ENCODE data around the gene PPFIA2.

PPFIA2 gene

GRCh38 chr12:81270385-81270784 is 488.8 kb downstream of the PPFIA2 start:
- Histone ChIP-seq H3K4me1 (ENCODE audit: low read depth, poor library complexity, severe bottlenecking) (no peaks in the 10 kb centered on the region), H3K27me3 (ENCODE audit: insufficient read depth, low read depth) (no peaks in the 10 kb centered on the region), H4K20me1 (ENCODE audit: insufficient read depth) (no peaks in the 10 kb centered on the region), H3K27ac (no peak overlapping the region), H3K4me3 (IDR thresholded peaks at IDR 0.05; ENCODE audit: insufficient read depth, low read depth, low read length) (no peak overlapping the region), H3K36me3 (ENCODE audit: insufficient read depth) (no peaks in the 10 kb centered on the region), H3K9ac (no peak overlapping the region), H2AFZ (ENCODE audit: low read depth) (no peak overlapping the region), H3K4me2 (no peak overlapping the region), H3K79me2 (ENCODE audit: insufficient read depth, low read depth) (no peaks in the 10 kb centered on the region)
- TF ChIP-seq, protein P1, sequence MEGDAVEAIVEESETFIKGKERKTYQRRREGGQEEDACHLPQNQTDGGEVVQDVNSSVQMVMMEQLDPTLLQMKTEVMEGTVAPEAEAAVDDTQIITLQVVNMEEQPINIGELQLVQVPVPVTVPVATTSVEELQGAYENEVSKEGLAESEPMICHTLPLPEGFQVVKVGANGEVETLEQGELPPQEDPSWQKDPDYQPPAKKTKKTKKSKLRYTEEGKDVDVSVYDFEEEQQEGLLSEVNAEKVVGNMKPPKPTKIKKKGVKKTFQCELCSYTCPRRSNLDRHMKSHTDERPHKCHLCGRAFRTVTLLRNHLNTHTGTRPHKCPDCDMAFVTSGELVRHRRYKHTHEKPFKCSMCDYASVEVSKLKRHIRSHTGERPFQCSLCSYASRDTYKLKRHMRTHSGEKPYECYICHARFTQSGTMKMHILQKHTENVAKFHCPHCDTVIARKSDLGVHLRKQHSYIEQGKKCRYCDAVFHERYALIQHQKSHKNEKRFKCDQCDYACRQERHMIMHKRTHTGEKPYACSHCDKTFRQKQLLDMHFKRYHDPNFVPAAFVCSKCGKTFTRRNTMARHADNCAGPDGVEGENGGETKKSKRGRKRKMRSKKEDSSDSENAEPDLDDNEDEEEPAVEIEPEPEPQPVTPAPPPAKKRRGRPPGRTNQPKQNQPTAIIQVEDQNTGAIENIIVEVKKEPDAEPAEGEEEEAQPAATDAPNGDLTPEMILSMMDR (conservative IDR thresholded peaks at IDR 0.05; ENCODE audit: low read depth, low read length) = no peak

- no peaks in the 10 kb centered on the region for H3K27me3 ChIP-seq (ENCODE audit: insufficient read depth, low read depth)
- H3K36me3 ChIP-seq (ENCODE audit: insufficient read depth) = no peaks in the 10 kb centered on the region
- peaks cover 39% of the 10 kb centered on the region for H3K4me1 ChIP-seq (ENCODE audit: low read depth, poor library complexity, severe bottlenecking)
- no peaks in the 10 kb centered on the region for H3K79me2 ChIP-seq (ENCODE audit: insufficient read depth, low read depth)
- TF ChIP-seq, protein P1 (conservative IDR thresholded peaks at IDR 0.05; ENCODE audit: low read depth, low read length) = no peak
- H4K20me1 ChIP-seq (ENCODE audit: insufficient read depth) = no peaks in the 10 kb centered on the region
- H2AFZ ChIP-seq (ENCODE audit: low read depth) = no peak overlapping the region
- peak overlapping the region; percentile 51 for H3K4me2 ChIP-seq
- no peak overlapping the region for H3K9ac ChIP-seq
- no peak overlapping the region for H3K4me3 ChIP-seq (IDR thresholded peaks at IDR 0.05; ENCODE audit: insufficient read depth, low read depth, low read length)
- peak overlapping the region; percentile 4; the same call in 1 of the 2 replicates for H3K27ac ChIP-seq
Observed at GRCh38 chr12:81263072-81263471, 496.1 kb downstream of the PPFIA2 start.

DNA sequence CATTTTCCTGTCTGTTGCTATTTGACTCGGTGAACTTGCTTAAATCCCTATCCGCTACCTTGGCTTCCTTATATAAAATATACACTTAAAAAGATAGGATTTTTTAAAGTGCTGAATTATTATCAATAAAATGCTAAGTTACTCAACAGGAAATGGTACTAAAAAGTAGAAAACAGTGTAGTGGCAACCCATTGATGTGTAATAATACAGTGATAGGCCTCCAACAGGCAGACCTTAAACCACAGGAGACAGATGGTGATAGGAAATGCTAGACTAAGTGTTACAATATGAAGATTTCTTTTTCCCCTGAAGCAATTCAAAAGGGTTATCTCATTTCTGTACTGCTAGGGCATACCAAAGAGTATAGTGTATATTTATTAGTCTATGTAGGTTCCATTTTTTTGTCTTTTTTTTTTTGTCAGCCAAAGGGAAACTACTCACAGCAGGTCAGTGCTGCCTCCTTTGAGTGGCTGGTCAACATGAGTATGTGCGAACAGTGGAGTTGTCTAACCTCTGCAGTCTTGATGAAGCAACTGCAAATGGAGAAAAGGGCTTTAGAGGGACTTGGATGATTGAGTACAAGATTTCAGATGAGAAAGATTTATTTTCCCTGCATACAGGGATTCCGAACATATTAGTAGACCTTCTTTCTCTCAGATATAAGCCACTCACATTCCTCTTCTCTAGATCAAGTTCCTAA is 497.5 kb downstream of the PPFIA2 start:
- Histone ChIP-seq H3K36me3 (ENCODE audit: insufficient read depth) (no peaks in the 10 kb centered on the region), H3K9ac (no peak overlapping the region), H3K79me2 (ENCODE audit: insufficient read depth, low read depth) (no peaks in the 10 kb centered on the region), H3K27me3 (ENCODE audit: insufficient read depth, low read depth) (no peaks in the 10 kb centered on the region), H4K20me1 (ENCODE audit: insufficient read depth) (no peaks in the 10 kb centered on the region), H3K27ac (no peak overlapping the region), H2AFZ (ENCODE audit: low read depth) (no peak overlapping the region), H3K4me2 (peak overlapping the region; percentile 51), H3K4me1 (ENCODE audit: low read depth, poor library complexity, severe bottlenecking) (peaks cover 52% of the 10 kb centered on the region), H3K4me3 (IDR thresholded peaks at IDR 0.05; ENCODE audit: insufficient read depth, low read depth, low read length) (no peak overlapping the region)
- TF ChIP-seq, protein P1 (conservative IDR thresholded peaks at IDR 0.05; ENCODE audit: low read depth, low read length) = no peak

- Histone ChIP-seq H3K9ac (no peak overlapping the region), H3K27me3 (ENCODE audit: insufficient read depth, low read depth) (no peaks in the 10 kb centered on the region), H3K36me3 (ENCODE audit: insufficient read depth) (no peaks in the 10 kb centered on the region), H4K20me1 (ENCODE audit: insufficient read depth) (no peaks in the 10 kb centered on the region), H2AFZ (ENCODE audit: low read depth) (no peak overlapping the region), H3K27ac (no peak overlapping the region), H3K79me2 (ENCODE audit: insufficient read depth, low read depth) (no peaks in the 10 kb centered on the region), H3K4me2 (no peak overlapping the region), H3K4me3 (IDR thresholded peaks at IDR 0.05; ENCODE audit: insufficient read depth, low read depth, low read length) (no peak overlapping the region), H3K4me1 (ENCODE audit: low read depth, poor library complexity, severe bottlenecking) (peaks cover 75% of the 10 kb centered on the region)
- TF ChIP-seq, protein P1 (conservative IDR thresholded peaks at IDR 0.05; ENCODE audit: low read depth, low read length) = no peak
Observed at GRCh38 chr12:81259360-81259759, 499.8 kb downstream of the PPFIA2 start.
